SKM-1 (cell line): ENCODE results near the gene ZNF516.

Experiments
- DNase-seq: peaks from one replicate; lab custom pipeline; 2025; ENCODE audit not compliant: unreplicated experiment; lab: John Stamatoyannopoulos, UW

ZNF516 gene

DNA sequence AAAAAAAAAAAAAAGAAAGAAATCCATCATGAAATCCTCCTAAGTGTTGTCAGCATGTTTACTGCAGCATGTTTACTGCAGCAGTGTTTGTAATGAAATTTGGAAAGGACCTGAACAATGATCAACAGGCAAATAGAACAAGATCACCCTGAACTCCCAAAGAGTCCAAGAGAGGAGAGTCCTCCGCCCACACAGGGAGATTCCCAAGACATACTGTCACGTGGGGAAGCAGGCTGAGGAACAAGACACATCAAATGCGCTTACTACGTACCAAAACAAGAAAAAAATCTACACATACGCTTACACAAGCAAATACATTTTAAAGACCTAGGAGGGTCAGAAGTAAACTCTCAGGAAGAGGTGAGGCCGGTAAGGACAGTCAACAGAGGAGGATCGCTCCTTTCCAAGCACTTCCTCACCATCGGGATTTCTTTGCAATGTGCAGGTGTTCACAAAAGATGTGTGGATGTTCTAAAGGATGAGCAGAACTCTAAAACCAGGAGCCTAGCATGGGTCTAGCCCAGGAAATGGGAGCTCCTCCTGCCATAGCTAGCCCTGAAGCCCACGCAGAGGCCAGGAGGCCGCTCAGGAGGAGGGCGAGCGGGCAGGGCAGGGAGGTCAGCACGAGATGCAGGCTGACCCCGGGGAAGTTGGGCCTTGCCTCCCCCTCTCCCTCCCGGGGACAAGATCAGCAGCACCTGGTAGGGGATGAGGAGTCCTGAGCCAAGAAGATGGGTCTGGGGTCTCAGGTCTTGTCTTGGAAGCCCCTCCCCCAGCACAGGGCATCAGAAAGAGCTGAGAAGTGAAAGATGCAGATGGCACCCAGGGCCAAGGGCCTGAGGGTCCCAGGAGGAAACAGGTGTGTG is 66.4 kb downstream of the ZNF516 start:
- no peak for DNase-seq

DNA sequence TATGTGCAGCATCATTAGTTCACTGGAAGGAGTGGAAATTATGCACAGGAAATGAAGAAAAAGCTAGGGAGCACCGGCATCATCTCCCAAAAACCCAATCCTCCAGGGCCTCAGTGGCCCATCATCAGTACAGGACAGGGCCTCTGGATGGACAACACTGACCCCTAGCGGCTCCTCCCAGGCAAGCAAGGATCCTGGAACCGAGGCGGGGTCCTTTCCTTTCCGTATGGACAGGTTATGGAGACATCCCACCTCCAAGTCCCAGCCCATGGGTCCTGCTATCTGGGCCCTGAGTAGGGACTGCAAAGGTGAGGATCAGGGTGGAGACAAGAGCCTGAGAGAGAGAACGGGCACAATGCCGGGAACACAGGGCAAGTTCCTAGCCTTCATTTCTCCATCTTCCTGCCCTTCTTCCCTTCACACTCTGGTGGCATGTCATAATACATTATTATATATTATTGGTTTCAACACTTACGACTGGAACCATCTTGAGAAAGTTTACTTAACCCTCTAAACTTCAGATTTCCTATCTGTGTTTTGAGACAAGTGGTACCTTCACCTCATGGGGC is 68.2 kb downstream of the ZNF516 start:
- no peak for DNase-seq

DNA sequence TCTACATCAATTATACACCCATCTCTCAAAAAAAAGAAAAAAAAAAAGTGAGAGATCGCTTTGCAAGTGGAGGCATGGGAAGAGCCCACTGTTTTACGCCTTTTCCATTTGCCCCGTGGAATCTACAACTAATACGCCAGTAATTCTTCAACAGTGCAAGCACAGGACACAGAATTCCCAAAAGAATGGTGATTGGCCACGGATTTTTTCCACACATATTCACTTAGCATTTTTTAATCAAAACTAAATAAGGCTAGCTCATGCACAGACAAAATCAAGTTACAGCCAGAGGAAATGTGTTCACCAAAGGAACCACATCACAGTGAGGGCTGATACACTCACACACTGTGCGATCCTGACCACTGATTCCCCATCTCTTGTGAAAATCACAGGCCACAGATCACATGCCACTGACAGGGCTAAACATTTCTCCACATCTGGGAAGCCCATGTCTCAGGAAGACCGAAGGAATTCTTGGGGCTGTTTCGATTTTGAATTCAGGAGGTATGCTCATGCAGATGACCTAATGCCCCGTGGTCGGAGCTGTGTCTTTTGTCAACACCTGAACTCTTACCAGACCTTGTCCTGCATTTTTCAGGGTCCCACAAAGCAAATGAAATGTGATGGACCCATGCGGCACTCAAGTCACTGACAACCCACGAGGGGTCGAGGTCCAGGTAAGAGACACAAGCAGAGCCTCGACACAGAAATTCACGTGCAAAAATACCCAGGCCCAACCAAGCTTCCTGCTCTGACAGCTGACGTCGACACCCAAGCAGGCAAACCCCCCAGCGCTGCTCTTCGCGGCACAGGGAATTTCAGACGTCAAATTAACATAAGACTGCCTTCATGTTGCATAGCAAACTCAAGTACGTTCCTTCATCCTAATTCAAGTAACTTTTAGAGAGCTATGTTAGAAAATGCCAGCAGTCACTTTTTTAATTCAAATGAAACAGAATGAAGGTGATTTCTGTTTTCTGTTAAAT is 69.6 kb downstream of the ZNF516 start:
- DNase-seq, result no peak

DNA sequence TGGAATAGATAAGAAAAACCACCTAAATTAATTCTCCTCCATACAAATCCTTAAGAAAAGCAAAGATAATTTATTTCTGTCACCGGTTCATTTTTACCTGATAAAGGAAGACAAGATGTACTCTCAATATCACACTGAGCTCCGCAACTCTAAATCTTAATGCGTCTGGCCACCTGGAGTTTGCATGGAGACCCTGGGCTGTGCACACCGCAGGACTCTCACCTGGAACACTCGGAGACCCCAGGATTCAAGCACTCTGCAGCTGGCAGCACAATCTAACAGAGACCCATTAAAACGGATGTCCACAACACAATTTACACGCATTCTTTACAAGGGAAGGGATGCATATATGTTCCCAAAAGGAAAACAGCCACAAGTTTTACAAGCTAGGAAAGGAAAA is 72.2 kb downstream of the ZNF516 start:
- no peak for DNase-seq

DNA sequence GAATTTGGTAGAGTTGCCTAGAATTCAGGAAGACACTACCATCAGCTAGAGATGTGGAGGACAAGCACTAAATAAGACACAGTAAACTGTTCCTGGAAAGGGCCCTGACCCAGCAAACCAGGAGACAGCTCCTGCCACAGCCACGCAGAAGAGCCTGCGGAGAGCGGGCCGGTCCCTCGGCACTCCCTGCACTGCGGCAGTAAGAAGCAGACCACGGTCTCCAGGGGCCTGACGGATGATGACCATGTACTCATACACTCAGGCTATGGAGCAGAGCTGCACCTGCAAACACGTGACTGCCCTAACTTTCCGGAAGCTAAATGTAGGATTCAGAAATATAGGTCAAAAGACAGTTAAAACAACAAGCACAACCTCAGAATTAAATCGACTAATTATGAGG is 72.9 kb downstream of the ZNF516 start:
- no peak for DNase-seq

DNA sequence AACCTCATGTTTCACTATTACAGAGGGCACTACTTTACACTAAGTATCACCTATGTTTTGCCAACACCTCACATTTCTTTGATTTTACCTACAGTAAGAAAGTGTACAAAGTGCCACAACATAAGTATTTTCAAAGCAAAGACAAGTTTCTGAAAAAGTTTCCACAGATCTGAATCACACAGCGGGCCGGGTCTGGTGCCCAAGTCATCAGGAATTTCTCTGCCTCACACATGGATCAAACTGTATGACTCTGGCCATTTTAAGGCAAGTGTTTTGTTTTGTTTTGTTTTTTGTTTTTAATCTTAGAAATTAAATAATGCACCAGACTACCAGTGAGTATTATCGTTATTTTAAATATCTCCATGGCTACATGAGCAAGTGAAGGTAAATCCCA is 73.4 kb downstream of the ZNF516 start:
- no peak for DNase-seq

DNA sequence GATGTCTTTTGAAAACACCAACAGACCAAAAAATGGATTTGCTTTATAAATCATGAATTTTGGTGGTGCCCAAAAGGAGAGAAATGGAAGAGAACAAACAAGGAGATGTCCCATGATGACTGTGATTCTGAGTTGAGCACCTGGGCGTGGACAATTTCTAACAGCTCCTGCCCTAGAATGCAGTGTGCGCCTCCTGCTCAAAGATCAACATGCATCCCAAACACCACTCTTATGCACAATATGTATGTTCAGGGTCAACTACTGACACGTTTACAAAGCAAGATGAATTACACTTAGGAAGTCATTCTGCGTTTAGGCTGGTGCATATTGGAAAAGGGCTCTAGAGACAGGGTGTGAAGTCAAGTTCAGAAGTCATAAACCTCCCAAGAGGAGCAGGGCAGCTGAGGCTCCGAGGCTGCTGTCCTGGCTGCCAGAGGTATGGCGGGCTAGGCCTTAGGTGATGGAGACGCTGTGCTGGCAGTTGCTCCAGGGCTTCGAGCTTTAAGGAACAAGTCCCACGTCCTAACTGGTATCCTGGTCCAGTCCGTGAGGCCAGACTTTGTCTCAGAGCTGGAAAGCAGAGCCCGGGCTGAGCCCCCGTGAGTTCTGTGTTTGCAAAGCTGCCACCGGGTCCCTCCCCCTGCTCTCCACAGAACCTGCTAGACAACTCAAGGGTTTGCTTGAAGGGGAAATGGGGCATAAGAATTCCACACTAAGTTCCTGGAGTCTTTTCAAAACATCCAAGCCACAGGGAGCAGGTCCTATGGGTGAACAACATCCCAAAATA is 74.0 kb downstream of the ZNF516 start:
- no peak for DNase-seq

DNA sequence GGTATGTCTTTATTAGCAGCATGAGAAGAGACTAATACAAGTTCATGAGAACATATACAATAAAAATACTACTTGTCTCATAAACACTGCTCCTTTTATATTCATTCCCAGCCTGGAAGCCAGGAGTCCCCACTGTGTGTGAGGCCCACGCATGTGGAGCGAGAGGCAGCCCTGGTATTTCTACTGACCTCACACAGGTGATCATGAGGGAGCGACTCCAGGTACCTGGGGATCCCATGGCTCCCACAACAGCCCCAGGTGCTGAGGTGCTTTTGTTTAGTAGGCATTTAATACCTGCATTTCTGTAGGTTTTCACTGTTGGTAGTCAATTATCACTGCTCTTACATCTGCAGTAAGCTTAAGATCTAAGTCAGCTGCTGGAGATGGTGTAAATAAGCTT is 75.2 kb downstream of the ZNF516 start:
- DNase-seq, result no peak

DNA sequence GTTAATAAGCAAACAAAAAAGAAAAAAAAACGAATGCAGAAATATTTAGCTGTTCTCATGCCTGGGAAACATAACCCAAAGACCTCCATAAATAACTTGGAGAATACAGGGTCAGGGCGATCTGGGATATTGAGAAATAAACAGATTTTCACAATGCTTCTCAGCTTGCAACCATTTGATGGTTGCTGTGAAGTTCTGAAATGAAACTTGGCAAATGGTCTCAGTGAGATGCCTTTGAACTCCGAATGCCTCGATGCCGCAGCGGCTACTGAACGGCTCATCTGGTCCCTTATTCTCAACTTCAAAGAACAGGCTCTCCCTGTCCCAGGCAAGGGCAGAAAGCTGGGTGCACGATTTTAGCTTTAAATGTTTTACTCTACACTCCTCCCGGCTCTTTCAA is 78.1 kb downstream of the ZNF516 start:
- DNase-seq, result no peak

DNA sequence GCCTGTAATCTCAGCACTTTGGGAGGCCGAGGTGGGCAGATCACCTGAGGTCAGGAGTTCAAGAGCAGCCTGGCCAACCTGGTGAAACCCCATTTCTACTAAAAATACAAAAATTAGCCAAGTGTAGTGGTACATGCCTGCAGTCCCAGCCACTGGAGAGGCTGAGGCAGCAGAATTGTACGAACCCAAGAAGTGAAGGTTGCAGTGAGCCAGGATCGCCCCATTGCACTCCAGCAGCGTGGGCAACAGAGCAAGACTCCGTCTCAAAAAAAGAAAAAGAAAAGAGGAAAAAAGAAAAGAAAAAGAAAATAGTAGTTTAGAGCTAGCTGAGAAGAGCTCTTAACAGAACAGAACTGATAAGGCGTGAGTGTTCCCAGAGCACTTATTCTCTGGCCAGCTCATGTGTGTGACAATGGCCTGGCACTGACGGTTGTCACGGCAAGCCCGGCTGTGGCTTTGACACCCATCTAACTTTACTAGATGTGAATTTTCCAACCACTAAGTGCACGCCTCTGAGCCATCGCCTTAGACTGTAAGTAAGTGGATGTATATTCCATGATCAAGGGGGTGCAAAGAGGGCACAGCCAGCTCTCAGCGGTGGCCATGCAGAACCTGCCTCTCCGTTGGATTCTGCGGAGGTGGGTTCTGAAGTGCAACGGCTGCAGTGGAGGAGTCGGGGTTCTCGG is 80.0 kb downstream of the ZNF516 start:
- no peak for DNase-seq

DNA sequence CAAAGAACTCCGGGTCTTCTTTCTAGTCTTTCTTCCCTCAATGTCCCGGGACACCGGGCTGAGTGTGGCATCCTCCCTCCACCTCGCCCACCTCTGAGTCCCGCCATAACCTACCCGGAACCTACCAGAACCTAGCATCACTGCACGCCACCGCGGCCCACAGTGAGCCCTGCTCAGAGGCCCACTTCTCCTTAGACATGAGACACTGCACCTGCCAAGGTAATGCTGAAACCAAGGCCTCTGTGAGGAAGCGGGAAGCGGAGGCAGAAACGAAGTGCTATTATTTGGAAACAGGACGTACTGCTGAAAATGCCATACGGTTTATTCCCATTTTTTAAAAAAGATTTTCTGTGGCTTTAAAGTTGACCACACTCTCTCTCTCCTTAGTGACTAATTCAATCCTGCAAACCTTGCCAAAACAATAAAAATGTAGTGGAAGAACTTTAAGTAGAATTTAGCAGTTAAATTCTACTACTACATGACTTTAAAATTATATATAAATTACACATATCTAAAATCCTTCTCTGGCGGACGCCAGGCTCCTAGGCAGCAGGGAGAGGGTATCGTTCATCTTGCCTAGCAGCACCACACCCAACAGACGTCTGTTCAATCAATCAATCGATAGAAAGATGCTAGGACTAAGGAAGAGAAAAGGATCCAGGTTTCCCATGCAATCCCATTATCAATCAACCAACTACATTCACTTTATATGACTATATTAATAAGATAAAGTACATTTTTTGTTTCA is 82.0 kb downstream of the ZNF516 start:
- no peak for DNase-seq

DNA sequence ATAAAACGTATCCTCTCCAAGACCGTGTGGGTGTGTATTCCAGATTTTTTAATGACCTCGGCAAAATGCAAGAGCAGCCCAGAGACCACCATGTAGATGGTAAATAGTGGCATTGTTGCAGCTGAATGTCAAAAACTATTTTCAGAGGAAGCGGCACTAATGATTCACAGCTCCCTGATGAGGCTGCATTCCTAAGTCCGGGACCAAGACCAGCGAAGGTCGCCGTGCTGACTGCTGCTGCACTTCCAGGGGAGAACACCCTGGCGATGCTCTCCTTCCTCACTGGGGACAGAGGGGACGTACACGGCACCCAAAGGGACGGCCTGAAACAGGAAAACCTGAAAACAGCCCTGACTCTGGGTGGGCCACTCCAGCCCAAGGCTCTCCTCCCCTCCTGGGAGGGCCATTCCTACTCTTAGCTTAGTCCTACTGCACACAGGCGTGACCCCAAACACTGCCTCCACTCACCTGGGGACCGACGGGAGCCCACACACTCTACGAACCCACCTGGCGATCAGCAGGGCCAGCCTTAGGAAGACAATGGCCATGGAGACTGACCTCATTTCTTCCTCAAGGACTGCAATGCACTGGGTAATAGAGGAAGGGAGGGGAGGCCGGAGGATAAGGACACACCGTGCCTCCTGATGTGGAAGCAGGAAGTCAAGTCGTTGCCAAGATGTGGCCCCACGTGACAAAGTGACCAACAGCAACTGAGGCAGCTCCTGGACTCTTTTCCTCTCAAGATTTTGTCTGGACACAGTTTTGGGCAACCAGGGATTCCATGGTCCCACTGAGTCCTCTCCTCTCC is 82.8 kb downstream of the ZNF516 start:
- no peak for DNase-seq

DNA sequence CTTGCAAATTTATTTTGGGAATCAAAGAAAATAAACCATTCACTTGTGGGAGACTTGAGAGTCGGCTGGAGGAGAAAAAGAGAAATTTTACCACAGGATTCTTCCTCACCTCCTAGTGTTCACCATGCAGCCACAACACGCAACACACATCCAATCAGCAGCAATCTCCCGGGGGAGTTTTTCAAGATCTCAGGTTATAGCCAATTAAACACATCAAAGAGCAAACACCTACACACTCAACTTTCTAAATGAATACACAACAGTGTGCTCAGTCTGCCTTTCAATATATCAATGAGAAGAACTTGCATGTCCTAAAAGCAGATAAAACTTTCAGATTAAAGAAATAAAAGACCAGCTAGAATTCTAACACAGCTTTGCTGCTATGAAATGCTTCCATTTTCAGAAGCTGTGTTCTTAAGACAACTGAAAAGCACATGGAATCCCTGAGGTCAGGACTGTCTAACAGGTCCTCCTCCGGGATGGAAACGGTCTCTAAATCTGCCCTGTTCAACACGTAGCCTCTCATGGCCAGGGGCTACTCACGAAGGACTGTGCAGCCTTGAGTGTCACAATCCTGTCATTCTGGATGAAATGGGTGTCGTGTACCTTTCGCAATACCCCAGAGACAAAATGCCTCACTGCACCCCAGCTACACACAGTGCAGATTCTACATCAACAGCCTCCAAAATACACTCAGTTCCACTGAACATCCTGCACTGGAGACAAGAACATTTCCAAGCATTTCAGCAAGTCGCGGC is 84.2 kb downstream of the ZNF516 start:
- peak; percentile 18 for DNase-seq

DNA sequence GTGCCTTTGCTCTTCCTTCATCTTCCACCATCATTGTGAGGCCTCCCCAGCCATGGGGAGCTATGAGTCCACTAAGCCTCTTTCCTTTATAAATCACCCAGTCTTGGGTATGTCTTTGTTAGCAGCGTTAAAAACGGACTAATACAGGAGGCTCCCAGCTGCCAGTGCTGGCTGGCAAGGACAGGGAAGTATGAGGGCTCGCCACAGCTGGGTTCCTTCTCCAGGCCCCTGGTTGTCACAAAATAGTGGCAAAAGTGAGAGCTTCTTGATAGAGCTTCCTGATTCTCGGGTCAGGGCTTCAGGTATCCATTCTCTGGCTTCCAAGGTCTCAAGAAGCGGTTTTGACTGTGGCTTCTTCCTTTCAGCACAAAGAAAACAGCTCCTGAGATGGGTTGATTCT is 85.0 kb downstream of the ZNF516 start:
- DNase-seq, result no peak

DNA sequence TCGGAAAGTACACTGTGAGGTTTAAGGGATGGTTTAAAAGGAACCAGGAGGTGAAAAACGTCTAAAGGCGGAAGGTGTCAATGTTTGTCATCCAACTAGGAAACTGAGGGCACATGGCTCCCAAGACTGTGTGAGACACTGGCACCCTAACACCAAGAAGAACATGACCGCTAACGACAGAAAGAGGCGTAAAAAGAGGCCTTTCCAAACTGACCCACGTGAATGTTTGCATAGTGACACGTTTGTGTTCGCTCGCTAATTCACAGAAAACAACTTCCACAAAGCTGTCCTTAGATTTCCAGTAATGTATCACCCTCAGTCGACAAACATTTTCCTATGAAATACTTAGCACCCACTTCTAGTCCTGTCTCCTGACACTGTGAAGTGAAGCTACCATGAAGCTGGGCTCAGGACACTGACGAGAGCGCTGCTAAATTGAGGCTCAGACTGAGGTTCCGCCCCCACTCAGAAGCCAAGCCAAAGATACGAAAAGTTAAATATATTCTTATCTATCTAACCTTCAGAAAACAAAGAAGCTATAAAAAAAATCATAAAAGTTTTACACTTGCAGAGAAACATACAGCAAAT is 86.5 kb downstream of the ZNF516 start:
- no peak for DNase-seq

DNA sequence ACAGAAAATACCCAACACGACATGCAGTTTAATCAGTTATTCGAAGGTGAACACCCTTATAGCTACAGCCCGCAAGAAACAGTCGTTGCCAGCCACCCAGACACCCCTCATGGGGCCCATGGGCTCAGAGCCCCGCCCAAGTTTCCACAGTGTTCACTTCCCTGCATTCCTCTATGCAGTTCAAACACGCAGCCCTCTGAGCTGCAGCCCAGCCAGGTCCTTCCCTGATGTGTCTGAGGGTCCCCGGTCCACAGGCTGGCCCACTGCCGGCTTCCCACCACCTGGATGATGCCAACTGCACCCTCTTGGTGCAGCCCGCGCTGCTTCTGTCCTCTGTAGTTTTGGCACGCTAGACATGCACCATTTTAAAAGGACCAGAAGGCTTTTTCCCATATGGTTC is 87.4 kb downstream of the ZNF516 start:
- no peak for DNase-seq

DNA sequence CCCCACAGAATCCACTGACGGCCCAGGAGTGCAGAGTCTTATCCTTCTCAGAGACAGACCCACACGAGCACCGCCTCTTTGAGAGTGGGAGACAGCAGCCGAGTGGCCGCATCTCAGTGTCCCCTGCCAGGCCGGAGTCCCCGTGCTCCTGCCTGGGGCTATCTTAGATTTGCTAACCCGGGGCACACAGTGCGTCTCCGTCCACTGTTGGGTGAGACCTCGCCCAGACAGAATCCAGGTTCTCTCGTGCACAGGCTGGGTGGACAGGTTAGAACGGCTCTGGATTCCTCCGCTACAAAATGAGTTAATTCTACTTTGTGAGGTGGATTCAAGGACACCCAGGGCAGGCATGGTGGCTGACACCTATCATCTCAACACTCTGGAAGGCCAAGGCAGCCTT is 88.3 kb downstream of the ZNF516 start:
- no peak for DNase-seq
